Measurements from ENCODE around the gene ATR.

ATR gene

DNA sequence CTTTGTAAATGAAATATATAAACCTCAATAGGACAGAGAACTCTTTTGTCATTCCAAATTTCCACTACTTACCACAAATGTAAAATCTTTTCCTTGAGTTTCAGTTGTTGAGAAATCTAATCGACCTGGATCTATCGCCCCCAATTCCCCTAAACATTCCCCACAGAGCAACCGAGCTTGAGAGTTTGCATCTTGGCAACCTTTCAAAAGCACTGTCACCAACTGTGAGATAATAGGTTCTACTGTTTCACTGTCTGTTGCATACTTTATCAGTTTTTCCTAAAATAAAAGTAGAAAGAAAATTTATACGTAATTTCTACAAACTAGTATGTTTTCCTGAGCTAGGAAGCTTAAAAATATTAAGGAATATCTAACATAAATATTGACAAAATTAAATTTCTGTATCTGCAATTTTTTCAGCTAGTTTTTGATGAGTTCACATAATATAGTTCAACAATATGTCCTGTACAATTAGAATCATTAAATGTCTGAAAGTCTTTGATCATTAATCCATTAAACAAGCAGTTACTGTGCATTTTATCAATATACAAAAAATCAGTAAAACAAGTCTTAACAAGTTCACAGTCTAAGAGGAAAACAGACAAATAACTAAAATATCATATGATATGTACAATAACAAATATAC lies 54.5 kb downstream of the ATR start:
- DNase-seq (ENCODE audit: low spot score), result no peak

DNA sequence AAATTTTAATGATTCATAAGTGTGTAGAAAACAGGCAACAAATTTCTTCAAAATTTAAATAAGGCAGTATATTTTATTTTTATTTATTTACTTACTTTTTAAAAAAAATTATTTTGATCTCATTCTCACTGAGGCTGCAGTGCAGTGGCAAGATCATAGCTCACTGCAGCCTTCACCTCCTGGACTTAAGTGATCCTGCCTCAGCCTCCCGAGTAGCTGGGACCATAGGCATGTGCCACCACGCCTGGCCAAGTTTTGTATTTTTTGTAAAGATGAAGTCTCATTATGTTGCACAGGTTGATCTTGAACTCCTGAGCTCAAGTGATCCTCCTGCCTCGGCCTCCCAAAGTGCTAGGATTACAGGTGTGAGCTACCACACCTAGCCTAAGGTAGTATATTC lies 69.5 kb downstream of the ATR start:
- no peak for DNase-seq (ENCODE audit: low spot score)

DNA sequence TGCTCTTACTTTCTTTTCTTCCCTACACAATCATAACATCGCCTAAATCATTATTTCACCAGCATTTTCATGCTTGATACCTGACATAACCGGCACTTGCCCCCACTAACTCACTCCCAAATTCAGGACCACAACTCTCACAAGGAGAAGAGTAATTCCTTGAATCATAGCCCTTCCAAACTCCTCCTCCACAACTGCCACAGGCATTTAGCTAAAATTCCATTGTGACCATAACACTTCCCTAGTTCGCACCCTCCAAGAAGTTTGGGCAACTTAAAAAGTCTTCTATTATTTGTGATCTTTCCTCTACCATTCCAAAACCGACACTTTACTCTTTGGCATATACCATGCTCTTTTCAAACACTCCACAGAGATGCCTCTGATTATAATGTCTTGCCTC lies 71.3 kb downstream of the ATR start:
- no peak for DNase-seq (ENCODE audit: low spot score)

- DNase-seq (ENCODE audit: low spot score), result no peak
Observed at GRCh38 chr3:142502187-142502985, 76.1 kb downstream of the ATR start.

- DNase-seq (ENCODE audit: low spot score), result no peak
Observed at GRCh38 chr3:142501004-142501926, 77.3 kb downstream of the ATR start.

- DNase-seq (ENCODE audit: low spot score), result no peak
Observed at GRCh38 chr3:142500211-142500610, 78.3 kb downstream of the ATR start.

DNA sequence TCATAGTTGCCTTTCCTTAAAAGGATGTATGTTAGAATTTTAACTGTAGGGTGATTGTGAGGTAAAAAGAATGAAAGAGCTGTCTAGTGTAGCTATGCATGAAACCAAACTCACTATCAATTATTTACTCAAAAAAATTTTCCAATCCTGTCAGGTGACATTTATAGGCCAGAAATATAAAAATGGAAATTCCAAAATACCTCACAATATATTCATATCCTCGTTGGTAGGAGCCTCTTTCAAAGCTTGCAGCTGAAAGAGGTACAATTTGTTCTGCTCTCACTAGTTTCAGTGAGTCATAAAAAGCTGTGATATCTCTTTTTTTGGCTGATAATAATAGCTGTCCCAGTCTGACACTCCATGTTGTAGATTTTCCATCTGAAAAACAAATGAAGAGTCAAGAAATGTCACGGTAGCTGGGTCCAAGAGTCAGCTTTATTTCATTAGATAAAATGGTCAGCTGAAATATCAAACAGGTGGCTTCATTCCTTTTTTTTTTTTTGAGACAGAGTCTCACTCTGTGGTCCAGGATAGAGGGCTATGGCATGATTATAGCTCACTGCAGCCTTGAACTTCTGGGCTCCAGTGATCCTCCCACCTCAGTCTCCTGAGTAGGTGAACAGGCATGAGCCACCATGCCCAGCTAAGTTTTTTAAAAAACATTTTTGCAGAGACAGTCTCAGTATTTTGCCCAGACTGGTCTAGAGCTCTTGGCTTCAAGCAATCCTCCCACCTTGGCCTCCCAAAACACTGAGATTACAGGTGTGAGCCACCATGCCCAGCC lies 79.9 kb downstream of the ATR start:
- no peak for DNase-seq (ENCODE audit: low spot score)

- DNase-seq (ENCODE audit: low spot score), result no peak
Observed at GRCh38 chr3:142497729-142498128, 80.8 kb downstream of the ATR start.

GRCh38 chr3:142495103-142495502 lies 83.4 kb downstream of the ATR start:
- DNase-seq (ENCODE audit: low spot score), result no peak

GRCh38 chr3:142492184-142492583 lies 86.3 kb downstream of the ATR start:
- DNase-seq (ENCODE audit: low spot score), result no peak

- DNase-seq (ENCODE audit: low spot score), result no peak
Observed at GRCh38 chr3:142489572-142490323, 88.8 kb downstream of the ATR start.

- DNase-seq (ENCODE audit: low spot score), result no peak
Observed at GRCh38 chr3:142484912-142485435, 93.6 kb downstream of the ATR start.

DNA sequence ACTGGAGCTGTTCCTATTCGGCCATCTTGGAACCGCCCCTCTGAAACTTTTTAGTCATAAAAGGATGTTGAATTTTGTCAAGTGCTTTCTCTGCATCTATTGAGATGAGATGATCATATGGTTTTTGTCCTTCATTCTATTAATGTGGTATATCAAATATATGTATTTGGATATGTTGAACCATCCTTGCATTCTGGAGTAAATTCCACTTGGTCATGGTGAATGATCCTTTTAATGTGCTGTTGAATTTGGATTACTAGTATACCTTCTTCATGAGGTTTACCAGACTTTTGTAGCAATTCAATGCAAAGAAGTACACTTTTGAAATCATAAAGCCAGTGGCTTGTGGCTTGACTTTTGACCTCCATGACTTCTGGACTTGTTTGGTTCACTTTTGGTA lies 97.3 kb downstream of the ATR start:
- no peak for DNase-seq (ENCODE audit: low spot score)

- no peak for DNase-seq (ENCODE audit: low spot score)
Observed at GRCh38 chr3:142470826-142471225, 107.7 kb downstream of the ATR start.

DNA sequence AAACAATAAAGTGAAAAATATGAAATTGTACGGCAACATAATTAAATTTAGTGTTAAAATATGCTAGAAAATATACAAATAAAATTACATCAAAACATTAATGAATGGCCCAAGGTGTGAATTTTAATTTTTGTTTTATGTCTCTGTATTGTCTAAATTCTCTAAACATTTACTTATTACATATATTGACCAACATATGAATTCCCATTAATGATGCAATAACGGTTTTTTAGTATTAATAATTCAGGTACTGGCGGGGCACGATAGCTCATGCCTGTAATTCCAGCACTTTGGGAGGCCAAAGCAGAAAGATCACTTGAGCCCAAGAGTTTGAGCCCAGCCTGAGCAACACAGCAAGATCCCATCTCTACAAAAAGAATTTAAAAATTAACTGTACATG lies 110.1 kb downstream of the ATR start:
- DNase-seq (ENCODE audit: low spot score), result no peak

GRCh38 chr3:142467768-142468167 lies 110.8 kb downstream of the ATR start:
- DNase-seq (ENCODE audit: low spot score), result no peak

DNA sequence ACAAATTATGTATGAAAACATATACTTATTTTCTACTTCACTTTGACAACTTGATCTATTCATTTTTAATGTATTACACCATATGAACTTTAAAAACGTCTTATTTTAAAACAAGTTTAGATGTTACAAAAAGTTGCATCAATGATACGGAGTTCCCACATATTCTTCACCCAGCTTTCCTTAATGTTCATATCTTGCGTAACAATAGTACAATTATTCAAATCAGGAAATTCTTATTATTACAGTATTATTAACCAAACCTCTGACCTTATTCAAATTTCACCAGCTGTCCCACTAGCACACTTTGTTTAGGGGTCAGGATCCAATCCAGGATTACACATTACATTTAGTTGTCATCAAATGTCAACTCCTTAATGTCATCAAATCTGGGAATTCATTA lies 117.8 kb downstream of the ATR start:
- no peak for DNase-seq (ENCODE audit: low spot score)

- no peak for DNase-seq (ENCODE audit: low spot score)
Observed at GRCh38 chr3:142459929-142460328, 118.6 kb downstream of the ATR start.

- no peak for DNase-seq (ENCODE audit: low spot score)
Observed at GRCh38 chr3:142459096-142459495, 119.4 kb downstream of the ATR start.

DNA sequence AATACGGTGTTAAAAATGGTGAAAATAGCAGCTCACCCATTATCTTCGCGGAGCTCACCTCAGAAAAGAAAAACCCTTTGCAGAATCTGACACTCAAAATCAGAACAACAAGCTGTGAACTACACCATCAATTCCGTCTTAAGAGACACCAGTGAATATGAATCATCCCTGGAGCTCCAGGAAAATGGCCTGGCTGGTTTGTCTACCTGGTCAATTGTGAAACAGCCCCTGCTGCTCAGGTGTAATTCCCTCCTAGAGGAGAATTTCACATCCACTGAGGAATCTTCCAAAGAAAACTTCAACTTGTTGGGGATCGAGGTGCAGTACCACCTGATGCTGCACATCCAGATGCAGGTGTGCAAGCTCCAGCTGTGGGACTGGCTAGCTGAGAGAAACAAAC lies 127.7 kb downstream of the ATR start:
- DNase-seq (ENCODE audit: low spot score), result no peak

DNA sequence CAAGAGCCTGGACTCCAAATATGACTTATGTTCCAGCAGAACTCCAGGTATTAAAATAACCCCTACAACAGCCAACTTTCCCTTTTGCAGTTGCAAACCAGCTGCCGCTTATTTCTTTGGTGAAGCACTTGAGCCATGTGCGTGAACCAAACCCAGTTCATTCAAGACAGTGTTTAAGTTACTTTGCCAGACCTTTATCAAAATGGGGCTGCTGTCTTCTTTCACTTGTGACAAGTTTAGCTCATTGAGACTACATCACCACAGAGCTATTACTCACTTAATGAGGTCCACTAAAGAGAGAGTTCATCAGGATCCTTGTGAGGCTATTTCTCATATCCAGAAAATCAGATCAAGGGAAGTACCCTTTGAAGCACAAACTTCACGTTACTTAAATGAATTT lies 128.3 kb downstream of the ATR start:
- DNase-seq (ENCODE audit: low spot score), result no peak
